CD14-positive monocyte (primary cell): Measurements from ENCODE around the gene RIGI. TPM values are rescaled to one million over a fixed set of nuclear protein-coding genes. Genes with fewer than 3 reads are reported as not detected.
A peak's percentile ranks its signal among the peaks of the same experiment; 100 is the strongest.

Source experiments
- DNase-seq, 3 donors: peaks; one replicate each; pipeline ENCODE4 v3.0.0-alpha.2; 2011 to 2022
- H2AFZ ChIP-seq: 2 replicates; pipeline ENCODE4 v1.6.0; 2012; ENCODE audit warnings: mild to moderate bottlenecking, low read depth, low read length, inconsistent platforms; ENCODE audit not compliant: insufficient read depth, poor library complexity, severe bottlenecking
- H3K27ac ChIP-seq, 2 donors: 1 replicate in 1 of 2; 2 replicates in 1 of 2; pipeline ENCODE4 v1.5.1; 2012 to 2013; ENCODE audit warnings: low read length in 2 of 2, control low read depth in 1 of 2, inconsistent platforms in 1 of 2, low read depth in 1 of 2, mild to moderate bottlenecking in 1 of 2
- H3K27me3 ChIP-seq, 2 donors: one replicate each; pipeline versions ENCODE4 v1.6.0 to v1.6.1; 2011 to 2013; ENCODE audit warnings: low read length in 2 of 2; ENCODE audit not compliant: control insufficient read depth in 2 of 2, insufficient read depth in 2 of 2
- H3K36me3 ChIP-seq, 2 donors: replicated peaks in 1 of 2; 1 replicate in 1 of 2; 2 replicates in 1 of 2; pipeline versions ENCODE4 v1.5.1 to v1.6.1; 2012 to 2013; ENCODE audit warnings: low read length in 2 of 2, control low read depth in 1 of 2, inconsistent platforms in 1 of 2, mild to moderate bottlenecking in 1 of 2; ENCODE audit not compliant: insufficient read depth in 2 of 2, control insufficient read depth in 1 of 2
- H3K4me1 ChIP-seq, 2 donors: 1 replicate in 1 of 2; 2 replicates in 1 of 2; pipeline versions ENCODE4 v1.5.1 to v1.6.1; 2012 to 2013; ENCODE audit warnings: low read length in 2 of 2, control low read depth in 1 of 2, inconsistent platforms in 1 of 2, mild to moderate bottlenecking in 1 of 2, moderate library complexity in 1 of 2; ENCODE audit not compliant: insufficient read depth in 2 of 2, control insufficient read depth in 1 of 2
- H3K4me2 ChIP-seq: replicated peaks from 2 replicates; pipeline ENCODE3; 2012; ENCODE audit warnings: low read length, moderate library complexity, mild to moderate bottlenecking; ENCODE audit not compliant: poor library complexity, severe bottlenecking; ENCODE audit errors: extremely low read depth
- H3K4me3 ChIP-seq, 3 experiments: fragments of 200-600 bp in 1 of 3; sonication (generic) in 1 of 3; replicated peaks in 1 of 3; 1 replicate in 2 of 3; 2 replicates in 1 of 3; pipeline ENCODE4 v1.5.1; 2011 to 2013; ENCODE audit warnings: low read length in 3 of 3, mild to moderate bottlenecking in 3 of 3, control low read depth in 2 of 3, low read depth in 2 of 3, inconsistent platforms in 1 of 3, moderate library complexity in 1 of 3
- H3K79me2 ChIP-seq: 2 replicates; pipeline ENCODE4 v1.6.0; 2012; ENCODE audit warnings: mild to moderate bottlenecking, control low read depth, inconsistent platforms, low read length, moderate library complexity; ENCODE audit not compliant: insufficient read depth
- H3K9ac ChIP-seq: 2 replicates; pipeline ENCODE4 v1.6.0; 2017; ENCODE audit warnings: low read length, mild to moderate bottlenecking; ENCODE audit not compliant: insufficient read depth, poor library complexity, severe bottlenecking
- H3K9me3 ChIP-seq, 2 donors: replicated peaks in 1 of 2; 1 replicate in 1 of 2; 2 replicates in 1 of 2; pipeline versions ENCODE4 v1.5.1 to v1.6.1; 2012 to 2013; ENCODE audit warnings: low read length in 2 of 2, control low read depth in 1 of 2; ENCODE audit not compliant: control insufficient read depth in 1 of 2, insufficient read depth in 1 of 2
- H4K20me1 ChIP-seq: 2 replicates; pipeline ENCODE4 v1.6.0; 2012; ENCODE audit warnings: mild to moderate bottlenecking, low read length, control low read depth, moderate library complexity; ENCODE audit not compliant: insufficient read depth
- H3K27ac Mint-ChIP-seq, 7 donors: one replicate each; pipeline ENCODE4 v1.8.0; 2020; ENCODE audit warnings: mild to moderate bottlenecking in 7 of 7, mixed read lengths in 7 of 7, moderate library complexity in 6 of 7, inconsistent platforms in 2 of 7
- H3K27me3 Mint-ChIP-seq, 3 donors: one replicate each; pipeline ENCODE4 v1.8.0; 2021 to 2022; ENCODE audit warnings: low read depth in 3 of 3, mild to moderate bottlenecking in 3 of 3, mixed read lengths in 3 of 3, moderate library complexity in 3 of 3, inconsistent platforms in 1 of 3
- H3K36me3 Mint-ChIP-seq, 2 donors: one replicate each; pipeline ENCODE4 v1.8.0; 2020; ENCODE audit warnings: mixed read lengths in 2 of 2, inconsistent platforms in 1 of 2, mild to moderate bottlenecking in 1 of 2
- H3K4me1 Mint-ChIP-seq: one replicate; pipeline ENCODE4 v1.8.0; 2020; ENCODE audit warnings: mild to moderate bottlenecking, mixed read lengths
- H3K4me3 Mint-ChIP-seq, 2 donors: one replicate each; pipeline ENCODE4 v1.8.0; 2020; ENCODE audit warnings: mild to moderate bottlenecking in 2 of 2, mixed read lengths in 2 of 2, moderate library complexity in 1 of 2
- H3K9me3 Mint-ChIP-seq, 7 donors: one replicate each; pipeline ENCODE4 v1.8.0; 2020 to 2022; ENCODE audit warnings: mixed read lengths in 7 of 7, mild to moderate bottlenecking in 6 of 7, moderate library complexity in 6 of 7, inconsistent platforms in 2 of 7
- WGBS: methylation state at CpG from one replicate; pipeline ENCODE4 v1.1.5; 2013; ENCODE audit warnings: missing lambda C conversion rate; ENCODE audit not compliant: insufficient coverage; 5-methylcytosine and 5-hydroxymethylcytosine counted together
- intact Hi-C, 2 donors: fragments of 100-400 bp; cut with micrococcal nuclease; formaldehyde crosslinking; loops; one replicate each; pipeline versions ENCODE4 v1.15.0 to v1.15.1; 2023
- polyA plus RNA-seq, 3 donors: library from polyadenylated mRNA; depleted of rRNA in 1 of 3; unstranded in 2 of 3; stranded (reverse) in 1 of 3; fragments of 300-500 nt in 2 of 3; fragments of >200 nt in 1 of 3; fragmentation: Illumina TruSeq in 2 of 3; gene quantifications; 1 replicate in 2 of 3; 2 replicates in 1 of 3; pipeline ENCODE4 v1.2.3, GENCODE V29; 2012 to 2021
- TF ChIP-seq, protein P1 (sequence below): fragments of 200-600 bp; IDR thresholded peaks from one replicate; pipeline ENCODE4 v1.8.0; 2022; ENCODE audit warnings: antibody characterized with exemption, mild to moderate bottlenecking

The RIGI gene
- polyA plus RNA-seq, 3 donors, result 7.6 to 14.3 (median 8.9) TPM

DNA sequence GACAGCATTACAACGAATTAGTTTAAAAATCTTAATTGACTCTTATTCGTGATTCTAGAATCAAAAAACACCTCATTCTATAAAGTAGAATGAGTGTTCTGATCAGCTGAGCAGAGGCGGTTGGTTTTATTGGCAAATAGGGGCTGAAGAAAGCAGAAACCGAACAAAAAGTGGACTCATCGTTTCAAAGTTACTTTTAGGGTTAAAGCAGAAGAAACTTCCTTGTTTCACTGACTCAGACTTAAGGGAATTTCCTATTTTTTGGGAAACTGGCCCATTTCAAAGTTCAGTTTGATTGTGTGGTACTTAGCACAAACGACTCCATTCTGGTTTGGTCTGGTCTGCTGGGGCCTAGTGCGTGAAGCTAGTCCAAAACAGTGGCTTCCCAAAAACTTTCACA lies 47.8 kb upstream of the RIGI start:
- Histone ChIP-seq H3K79me2 (peaks cover 37% of the 10 kb centered on the region), H4K20me1 (no peaks in the 10 kb centered on the region), H2AFZ (peak overlapping the region; percentile 94), H3K9me3 (no peaks in the 10 kb centered on the region), H3K27me3 (no peaks in the 10 kb centered on the region), H3K36me3 (peaks cover 0 to 4% of the 10 kb centered on the region in 2 donors), H3K4me3 (peak overlapping the region in 1 of 3 experiments; percentile 99), H3K4me2 (peak overlapping the region; percentile 97), H3K4me1 (peaks cover 14 to 24% of the 10 kb centered on the region in 2 donors), H3K27ac (no peak overlapping the region), H3K9ac (no peak overlapping the region)
- H3K9me3 Mint-ChIP-seq, result no peaks in the 10 kb centered on the region
- TF ChIP-seq, protein P1, sequence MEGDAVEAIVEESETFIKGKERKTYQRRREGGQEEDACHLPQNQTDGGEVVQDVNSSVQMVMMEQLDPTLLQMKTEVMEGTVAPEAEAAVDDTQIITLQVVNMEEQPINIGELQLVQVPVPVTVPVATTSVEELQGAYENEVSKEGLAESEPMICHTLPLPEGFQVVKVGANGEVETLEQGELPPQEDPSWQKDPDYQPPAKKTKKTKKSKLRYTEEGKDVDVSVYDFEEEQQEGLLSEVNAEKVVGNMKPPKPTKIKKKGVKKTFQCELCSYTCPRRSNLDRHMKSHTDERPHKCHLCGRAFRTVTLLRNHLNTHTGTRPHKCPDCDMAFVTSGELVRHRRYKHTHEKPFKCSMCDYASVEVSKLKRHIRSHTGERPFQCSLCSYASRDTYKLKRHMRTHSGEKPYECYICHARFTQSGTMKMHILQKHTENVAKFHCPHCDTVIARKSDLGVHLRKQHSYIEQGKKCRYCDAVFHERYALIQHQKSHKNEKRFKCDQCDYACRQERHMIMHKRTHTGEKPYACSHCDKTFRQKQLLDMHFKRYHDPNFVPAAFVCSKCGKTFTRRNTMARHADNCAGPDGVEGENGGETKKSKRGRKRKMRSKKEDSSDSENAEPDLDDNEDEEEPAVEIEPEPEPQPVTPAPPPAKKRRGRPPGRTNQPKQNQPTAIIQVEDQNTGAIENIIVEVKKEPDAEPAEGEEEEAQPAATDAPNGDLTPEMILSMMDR, result no peak
- H3K4me1 Mint-ChIP-seq, result peaks cover 22% of the 10 kb centered on the region
- no CpG with 5 or more reads among the region's 7 CpGs for WGBS
- peak overlapping the region in 1 of 2 donors; percentile 98 for H3K4me3 Mint-ChIP-seq
- intact Hi-C loops, result loop anchor here (2.0 to 10.0 kb wide), 4 partner anchors 49 to 428 kb away; partner anchors contain the start of genes ACO1 (in 1 of the 2), APTX (in 1 of the 2) and RIGI (in 1 of the 2)
- peak in 1 of 3 donors; percentile 26 for DNase-seq
- peak overlapping the region in 2 of 7 donors; percentile 35 to 97 for H3K27ac Mint-ChIP-seq
- peaks cover 7% of the 10 kb centered on the region in 2 donors for H3K36me3 Mint-ChIP-seq
- H3K27me3 Mint-ChIP-seq, result peaks cover 4 to 11% (median 6%) of the 10 kb centered on the region in 3 donors

DNA sequence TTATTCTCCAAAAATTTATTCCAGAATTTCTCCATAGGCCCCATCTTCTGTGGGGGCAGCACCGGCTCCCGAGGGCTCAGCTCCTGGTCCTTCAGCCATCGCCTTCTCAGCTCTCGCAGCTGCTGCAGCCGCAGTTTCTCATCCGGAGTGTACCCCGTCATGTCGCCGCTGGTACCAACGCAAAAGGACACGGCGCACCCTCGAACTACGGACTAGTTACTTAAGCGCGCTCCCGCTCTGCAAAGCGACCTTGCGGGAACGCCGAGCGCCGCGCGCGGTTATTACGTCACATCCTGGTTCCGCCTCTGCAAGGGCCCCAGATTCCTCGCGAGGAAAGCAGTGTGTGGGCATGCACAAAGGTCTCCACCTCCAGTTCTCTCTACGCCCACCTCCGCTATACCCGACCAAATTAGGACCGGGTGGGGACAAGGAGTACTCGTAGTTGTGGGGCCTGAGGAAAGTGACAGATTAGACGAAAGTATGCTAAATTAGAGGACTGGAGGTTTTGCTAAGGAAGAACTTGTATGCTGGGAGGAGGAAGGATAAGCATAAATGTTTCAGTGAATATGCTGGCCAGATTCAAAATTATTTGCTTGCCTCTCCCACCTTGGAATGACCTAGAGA lies 47.0 kb upstream of the RIGI start, which contains the start of gene NDUFB6:
NDUFB6 (minus strand) TSS at position 260 of the 624 bp plus-strand sequence; CDS start at position 161, 99 bp downstream.
- H3K27me3 Mint-ChIP-seq, result peaks cover 0 to 7% (median 6%) of the 10 kb centered on the region in 3 donors
- Histone ChIP-seq H3K27ac (peak within 1 kb of the TSS; percentile 79 to 86), H4K20me1 (no peaks in the 10 kb centered on the region), H3K4me3 (peak within 1 kb of the TSS; percentile 72 to 99 (median 72)), H3K36me3 (peaks cover 3 to 9% of the 10 kb centered on the region in 2 donors), H3K4me1 (peaks cover 14 to 24% of the 10 kb centered on the region in 2 donors), H3K79me2 (peaks cover 40% of the 10 kb centered on the region), H3K9me3 (no peaks in the 10 kb centered on the region), H3K27me3 (no peaks in the 10 kb centered on the region), H2AFZ (peak within 1 kb of the TSS; percentile 94), H3K4me2 (peak within 1 kb of the TSS; percentile 97), H3K9ac (peak within 1 kb of the TSS; percentile 80)
- WGBS, result under 1% methylated on average over 30 of the region's 36 CpGs
- TF ChIP-seq, protein P1, result no peak
- H3K4me1 Mint-ChIP-seq, result peaks cover 22% of the 10 kb centered on the region
- peak; percentile 90 to 92 (median 91) for DNase-seq
- peak within 1 kb of the TSS; percentile 96 to 98 for H3K4me3 Mint-ChIP-seq
- intact Hi-C loops, result loop anchor here (2.0 to 10.0 kb wide), 4 partner anchors 48 to 429 kb away; partner anchors contain the start of genes ACO1 (in 1 of the 2), APTX (in 1 of the 2) and RIGI (in 1 of the 2)
- peaks cover 10 to 11% of the 10 kb centered on the region in 2 donors for H3K36me3 Mint-ChIP-seq
- H3K27ac Mint-ChIP-seq, result peak within 1 kb of the TSS; percentile 84 to 98 (median 97)
- no peaks in the 10 kb centered on the region for H3K9me3 Mint-ChIP-seq
